Activated CD8-positive, alpha-beta T cell treated with anti-CD3 and anti-CD28 coated beads for 36 hours (primary cell): ENCODE measurements around the gene THADA. TPM values are rescaled to one million over a fixed set of nuclear protein-coding genes. Genes with fewer than 3 reads are reported as not detected.

Experiments used
- ATAC-seq: fragments of 200-7000 bp; cut with Tn5 transposase; one replicate; pipeline ENCODE4 v1.10.0; 2021; ENCODE audit warnings: mild to moderate bottlenecking, moderate library complexity
- CTCF ChIA-PET: fragments of 350-600 bp; sonication (Branson Sonifier 250); formaldehyde crosslinking; loops from one replicate; lab custom pipeline; 2021; ENCODE audit warnings: antibody characterized with exemption; lab: Charles Lee
- POLR2A ChIA-PET: fragments of 350-600 bp; sonication (Branson Sonifier 250); formaldehyde crosslinking; loops from one replicate; lab custom pipeline; 2021; ENCODE audit warnings: antibody characterized with exemption; lab: Charles Lee
- DNase-seq: peaks from one replicate; pipeline ENCODE4 v3.0.0-alpha.2; 2020
- H3K27ac Mint-ChIP-seq: one replicate; pipeline ENCODE4 v1.8.0; 2021; ENCODE audit warnings: mild to moderate bottlenecking, mixed read lengths
- H3K27me3 Mint-ChIP-seq: one replicate; pipeline ENCODE4 v1.8.0; 2021; ENCODE audit warnings: mixed read lengths
- H3K36me3 Mint-ChIP-seq: one replicate; pipeline ENCODE4 v1.8.0; 2021; ENCODE audit warnings: low read depth, mixed read lengths
- H3K4me1 Mint-ChIP-seq: one replicate; pipeline ENCODE4 v1.8.0; 2021; ENCODE audit warnings: low read depth, mixed read lengths
- H3K4me3 Mint-ChIP-seq: one replicate; pipeline ENCODE4 v1.8.0; 2021; ENCODE audit warnings: mild to moderate bottlenecking, moderate library complexity, mixed read lengths
- H3K9me3 Mint-ChIP-seq: one replicate; pipeline ENCODE4 v1.8.0; 2021; ENCODE audit warnings: mixed read lengths
- CTCF ChIP-seq: fragments of 200-600 bp; IDR thresholded peaks from one replicate; pipeline ENCODE4 v1.8.0; 2022; ENCODE audit warnings: antibody characterized with exemption, mild to moderate bottlenecking
- intact Hi-C: fragments of 100-400 bp; cut with micrococcal nuclease; formaldehyde crosslinking; loops from one replicate; pipeline ENCODE4 v1.10.0; 2022
- total RNA-seq, 2 experiments: library from RNA; stranded (reverse); gene quantifications; one replicate each; pipeline ENCODE4 v1.2.3, GENCODE V29; 2021

Gene THADA
- total RNA-seq, 2 experiments from 2014 or later: 31.3 to 31.6 TPM

DNA sequence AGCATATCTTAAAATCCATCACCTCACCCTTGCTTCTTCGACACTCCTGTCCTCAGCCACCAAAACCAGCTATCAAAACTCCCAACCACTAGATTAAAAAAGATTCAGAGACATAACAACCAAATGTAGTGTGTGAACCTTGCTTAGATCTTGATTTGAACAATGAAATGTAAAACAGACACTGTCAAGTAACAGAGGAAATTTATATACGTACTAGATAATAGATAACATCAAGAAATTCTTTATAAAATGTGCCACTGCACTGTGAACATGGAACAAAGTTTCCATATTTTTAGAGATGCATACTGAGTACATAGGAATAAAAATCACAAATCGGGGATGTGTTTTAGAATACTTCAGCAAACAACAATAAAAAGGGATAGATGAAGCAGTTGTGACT, 86.0 kb downstream of the THADA start:
- peaks cover 36% of the 10 kb centered on the region for H3K36me3 Mint-ChIP-seq
- TF ChIP-seq CTCF: no peak
- CTCF ChIA-PET: interaction anchor here (1.4 kb wide), 1 partner anchor 8 kb away, joined by 4 read pairs; no protein-coding TSS in a partner anchor
- peak overlapping the region; percentile 38 for H3K27ac Mint-ChIP-seq
- no peak for ATAC-seq
- intact Hi-C loops: no loop called here
- DNase-seq: no peak
- H3K27me3 Mint-ChIP-seq: no peaks in the 10 kb centered on the region
- H3K9me3 Mint-ChIP-seq: peaks cover 2% of the 10 kb centered on the region
- H3K4me3 Mint-ChIP-seq: no peak overlapping the region
- H3K4me1 Mint-ChIP-seq: peaks cover 38% of the 10 kb centered on the region
- POLR2A ChIA-PET: no interaction called here

DNA sequence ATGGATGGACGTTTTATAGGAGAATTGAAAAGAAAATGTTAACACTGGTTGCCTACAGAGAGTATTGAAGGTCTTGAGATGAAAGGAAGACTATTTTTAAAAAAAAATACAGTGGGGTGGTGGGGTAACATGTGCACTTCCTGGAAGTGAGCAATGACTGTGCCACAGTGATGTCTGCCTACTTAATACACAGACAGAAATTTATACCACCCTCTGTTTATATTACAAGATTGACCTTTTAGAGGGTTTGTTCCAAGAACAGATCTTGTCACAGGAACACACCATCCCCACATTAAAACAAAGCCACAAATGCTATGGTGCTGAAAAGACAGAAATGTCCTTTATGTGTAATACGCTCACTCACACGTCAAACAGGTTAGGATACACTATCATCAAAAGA, 87.6 kb downstream of the THADA start:
- CTCF ChIA-PET: interaction anchor here (1.4 kb wide), 1 partner anchor 10 kb away, joined by 4 read pairs; no protein-coding TSS in a partner anchor
- TF ChIP-seq CTCF: no peak
- DNase-seq (peak; percentile 52), ATAC-seq (peak; percentile 97)
- POLR2A ChIA-PET: no interaction called here
- H3K27me3 Mint-ChIP-seq: no peaks in the 10 kb centered on the region
- peaks cover 40% of the 10 kb centered on the region for H3K36me3 Mint-ChIP-seq
- intact Hi-C loops: no loop called here
- H3K27ac Mint-ChIP-seq: peak overlapping the region; percentile 78
- H3K9me3 Mint-ChIP-seq: peaks cover 2% of the 10 kb centered on the region
- peaks cover 38% of the 10 kb centered on the region for H3K4me1 Mint-ChIP-seq
- H3K4me3 Mint-ChIP-seq: no peak overlapping the region

DNA sequence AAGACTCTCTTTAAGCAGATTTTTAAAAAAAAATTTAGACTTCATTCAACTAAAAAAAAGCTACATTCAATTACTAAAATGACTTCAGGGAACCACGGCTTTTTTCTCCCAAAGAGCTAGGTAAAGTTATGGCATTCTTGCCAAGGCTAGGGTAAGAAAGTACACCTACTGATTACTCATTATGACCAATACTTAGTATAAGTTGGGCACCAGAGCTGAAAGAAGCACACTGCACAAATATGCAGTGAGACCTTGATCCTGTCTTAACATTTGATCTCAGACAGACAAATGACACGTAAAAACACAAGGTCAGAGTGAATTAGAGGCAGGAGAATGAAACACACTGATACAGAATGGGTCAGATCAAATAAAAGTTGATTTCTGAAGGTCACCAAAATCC, 88.7 kb downstream of the THADA start:
- no peak for DNase-seq
- intact Hi-C loops: no loop called here
- Mint-ChIP-seq H3K27me3 (no peaks in the 10 kb centered on the region), H3K36me3 (peaks cover 29% of the 10 kb centered on the region), H3K27ac (peak overlapping the region; percentile 82), H3K4me1 (peaks cover 41% of the 10 kb centered on the region), H3K9me3 (peaks cover 2% of the 10 kb centered on the region), H3K4me3 (no peak overlapping the region)
- ChIA-PET CTCF (interaction anchor here (1.1 to 1.7 kb wide), 4 partner anchors 9 to 278 kb away, joined by 3 to 5 read pairs (median 4); no protein-coding TSS in a partner anchor), POLR2A (interaction anchor here (0.6 to 1.3 kb wide), 2 partner anchors 86 to 279 kb away, joined by 3 read pairs; no protein-coding TSS in a partner anchor)
- TF ChIP-seq CTCF: no peak
- ATAC-seq: peak; percentile 17

DNA sequence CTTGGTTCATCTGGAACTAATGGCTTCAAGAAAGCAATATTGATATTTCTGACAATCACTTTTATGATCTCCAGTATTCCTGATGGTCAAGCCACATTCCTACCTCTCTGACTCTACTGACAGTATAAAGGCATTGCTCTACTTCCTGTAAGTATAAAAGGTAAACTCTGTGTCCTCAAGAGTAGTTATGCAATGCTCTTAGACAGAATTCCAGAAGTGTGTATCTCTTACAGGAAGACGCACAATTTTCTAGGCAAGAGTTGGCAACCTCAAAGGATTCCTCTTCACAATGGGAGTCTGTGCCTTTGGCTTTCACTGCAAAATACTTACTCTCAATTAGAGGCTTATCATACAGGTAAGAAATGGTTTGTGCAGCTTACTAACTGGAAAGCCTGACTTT, 100.1 kb downstream of the THADA start:
- ChIA-PET CTCF (no interaction called here), POLR2A (no interaction called here)
- DNase-seq (no peak), ATAC-seq (no peak)
- no peak for TF ChIP-seq CTCF
- H3K27me3 Mint-ChIP-seq: no peaks in the 10 kb centered on the region
- no peak overlapping the region for H3K4me3 Mint-ChIP-seq
- no peaks in the 10 kb centered on the region for H3K9me3 Mint-ChIP-seq
- H3K36me3 Mint-ChIP-seq: peaks cover 29% of the 10 kb centered on the region
- intact Hi-C loops: no loop called here
- no peaks in the 10 kb centered on the region for H3K4me1 Mint-ChIP-seq
- no peak overlapping the region for H3K27ac Mint-ChIP-seq

DNA sequence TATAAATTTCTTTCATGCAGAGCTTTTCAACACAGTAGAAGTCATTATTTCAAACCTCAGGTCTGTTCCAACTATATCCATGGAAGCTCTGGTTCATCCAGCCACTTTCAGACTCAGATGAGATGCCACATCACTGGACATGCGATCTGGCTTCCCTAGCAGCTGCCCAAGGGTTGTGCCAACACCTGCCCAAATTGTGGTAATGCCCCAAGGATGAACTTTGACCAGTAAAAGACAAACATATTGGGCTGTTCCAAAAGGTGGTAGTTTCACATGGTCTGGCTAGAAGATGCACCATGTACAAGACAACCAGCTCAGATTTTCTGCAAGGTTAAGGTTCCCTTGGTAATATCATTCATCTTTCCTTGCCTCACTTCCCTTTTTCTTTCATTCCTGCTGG, 101.9 kb downstream of the THADA start:
- no peaks in the 10 kb centered on the region for H3K4me1 Mint-ChIP-seq
- DNase-seq: no peak
- no peak overlapping the region for H3K27ac Mint-ChIP-seq
- H3K9me3 Mint-ChIP-seq: no peaks in the 10 kb centered on the region
- no peak overlapping the region for H3K4me3 Mint-ChIP-seq
- no peaks in the 10 kb centered on the region for H3K27me3 Mint-ChIP-seq
- no peak for TF ChIP-seq CTCF
- POLR2A ChIA-PET: interaction anchor here (0.8 kb wide), 1 partner anchor 229 kb away, joined by 3 read pairs; no protein-coding TSS in a partner anchor
- CTCF ChIA-PET: interaction anchor here (3.6 kb wide), 1 partner anchor 10 kb away, joined by 11 read pairs; no protein-coding TSS in a partner anchor
- intact Hi-C loops: no loop called here
- peaks cover 31% of the 10 kb centered on the region for H3K36me3 Mint-ChIP-seq
- no peak for ATAC-seq
